ENCODE results near the gene C14orf93.

GRCh38 chr14:23043145-23043544, 33.2 kb upstream of the C14orf93 start:
- no peak for TF ChIP-seq TAF1 (IDR thresholded peaks at IDR 0.05; ENCODE audit: borderline replicate concordance, insufficient read depth, low read length)
- TF ChIP-seq POLR2AphosphoS5 (IDR thresholded peaks at IDR 0.05; ENCODE audit: low read depth, low read length): no peak
- no peak for TF ChIP-seq FOXP2 (optimal IDR thresholded peaks at IDR 0.05; ENCODE audit: borderline replicate concordance, extremely low read depth, extremely low read length, insufficient read depth)
- TF ChIP-seq SIN3A (IDR thresholded peaks at IDR 0.05; ENCODE audit: borderline replicate concordance, insufficient read depth, low read length): no peak

Measured in PFSK-1 (cell line).